Colonic mucosa (tissue), 4 donors: ENCODE results near the gene MACROH2A1. TPM values are rescaled to one million over a fixed set of nuclear protein-coding genes. Genes with fewer than 3 reads are reported as not detected.

ENCODE experiments used
- DNase-seq: peaks from one replicate; pipeline ENCODE4 v3.0.0-alpha.2; 2020
- H3K27ac ChIP-seq: fragments of 200-600 bp; one replicate; pipeline ENCODE4 v1.8.0; 2021
- H3K27me3 ChIP-seq: fragments of 200-600 bp; one replicate; pipeline ENCODE4 v1.8.0; 2021
- H3K36me3 ChIP-seq: fragments of 200-600 bp; one replicate; pipeline ENCODE4 v1.8.0; 2021
- H3K4me1 ChIP-seq: fragments of 200-600 bp; one replicate; pipeline ENCODE4 v1.8.0; 2021; ENCODE audit warnings: mild to moderate bottlenecking
- H3K4me3 ChIP-seq: fragments of 200-600 bp; one replicate; pipeline ENCODE4 v1.8.0; 2021
- H3K9ac ChIP-seq, 2 donors: one replicate each; pipeline ENCODE4 v1.7.0; 2013; ENCODE audit warnings: control low read depth in 2 of 2, low read depth in 2 of 2, low read length in 2 of 2
- H3K9me3 ChIP-seq: fragments of 200-600 bp; one replicate; pipeline ENCODE4 v1.8.0; 2021
- CTCF ChIP-seq: fragments of 200-600 bp; IDR thresholded peaks from one replicate; pipeline ENCODE4 v1.8.0; 2022; ENCODE audit warnings: antibody characterized with exemption, mild to moderate bottlenecking
- intact Hi-C: fragments of 100-400 bp; cut with DNase I; formaldehyde crosslinking; loops from one replicate; pipeline ENCODE4 v1.14.1; 2022
- total RNA-seq, 2 donors: library from RNA; stranded (reverse); fragmentation: NEBNext Ultra II Directional in 1 of 2; extraction: Animal tissue kit (Norgen Biotek cat#: 25700) in 1 of 2; gene quantifications; one replicate each; pipeline ENCODE4 v1.2.1, GENCODE V29; 2021
- donor health status: healthy.
- donor health status: DM: no; HTN: no; CAD: no.
- donor health status: DM: no; HTN: no; CAD: no.

The MACROH2A1 gene
- total RNA-seq, 2 donors from 2014 or later: 191 to 323 TPM

GRCh38 chr5:135312255-135312935, 86.6 kb downstream of the MACROH2A1 start:
- H3K9ac ChIP-seq: no peak overlapping the region
- H3K9me3 ChIP-seq: no peaks in the 10 kb centered on the region
- H3K4me1 ChIP-seq: no peaks in the 10 kb centered on the region
- TF ChIP-seq CTCF: no peak
- H3K4me3 ChIP-seq: no peak overlapping the region
- intact Hi-C loops: no loop called here
- no peak overlapping the region for H3K27ac ChIP-seq
- no peaks in the 10 kb centered on the region for H3K36me3 ChIP-seq
- DNase-seq: no peak
- H3K27me3 ChIP-seq: no peaks in the 10 kb centered on the region

- intact Hi-C loops: no loop called here
- H3K27ac ChIP-seq: no peak overlapping the region
These were observed 88.6 kb downstream of the MACROH2A1 start for GRCh38 chr5:135310328-135310989.

GRCh38 chr5:135309391-135310327, 89.4 kb downstream of the MACROH2A1 start:
- Histone ChIP-seq H3K4me1 (no peaks in the 10 kb centered on the region), H3K27me3 (no peaks in the 10 kb centered on the region), H3K27ac (no peak overlapping the region), H3K4me3 (no peak overlapping the region), H3K36me3 (no peaks in the 10 kb centered on the region), H3K9ac (no peak overlapping the region), H3K9me3 (no peaks in the 10 kb centered on the region)
- DNase-seq: no peak
- intact Hi-C loops: no loop called here
- TF ChIP-seq CTCF: no peak

More at GRCh38 chr5:135310328-135310989, 88.6 kb downstream of the MACROH2A1 start:
- Histone ChIP-seq H3K9ac (no peak overlapping the region), H3K27me3 (no peaks in the 10 kb centered on the region), H3K9me3 (no peaks in the 10 kb centered on the region), H3K4me1 (no peaks in the 10 kb centered on the region), H3K4me3 (no peak overlapping the region), H3K36me3 (no peaks in the 10 kb centered on the region)
- TF ChIP-seq CTCF: no peak
- DNase-seq: no peak

- no peak for DNase-seq
- Histone ChIP-seq H3K27me3 (no peaks in the 10 kb centered on the region), H3K4me3 (no peak overlapping the region), H3K36me3 (no peaks in the 10 kb centered on the region), H3K27ac (no peak overlapping the region), H3K9ac (no peak overlapping the region), H3K4me1 (no peaks in the 10 kb centered on the region), H3K9me3 (no peaks in the 10 kb centered on the region)
- no peak for TF ChIP-seq CTCF
- intact Hi-C loops: no loop called here
These were observed 90.3 kb downstream of the MACROH2A1 start for GRCh38 chr5:135308752-135309151.

- H3K9ac ChIP-seq: no peak overlapping the region
- no peaks in the 10 kb centered on the region for H3K4me1 ChIP-seq
- intact Hi-C loops: no loop called here
- no peak overlapping the region for H3K27ac ChIP-seq
- no peaks in the 10 kb centered on the region for H3K9me3 ChIP-seq
- no peaks in the 10 kb centered on the region for H3K36me3 ChIP-seq
- no peak for TF ChIP-seq CTCF
- H3K27me3 ChIP-seq: no peaks in the 10 kb centered on the region
- no peak overlapping the region for H3K4me3 ChIP-seq
- no peak for DNase-seq
These were observed 90.8 kb downstream of the MACROH2A1 start for GRCh38 chr5:135308245-135308644.
